HG03571 (cell line): ENCODE data around the gene TP53BP2.
"Not testable (repeated sequence)": the region's sequence is repeated elsewhere in the genome, so short reads cannot be mapped to it uniquely, and the experiment has no call there.

Experiments
- ATAC-seq: cut with Tn5 transposase; IDR thresholded peaks from one replicate; pipeline ENCODE4 v1.9.1; 2021; ENCODE audit not compliant: unreplicated experiment

TP53BP2 gene

DNA sequence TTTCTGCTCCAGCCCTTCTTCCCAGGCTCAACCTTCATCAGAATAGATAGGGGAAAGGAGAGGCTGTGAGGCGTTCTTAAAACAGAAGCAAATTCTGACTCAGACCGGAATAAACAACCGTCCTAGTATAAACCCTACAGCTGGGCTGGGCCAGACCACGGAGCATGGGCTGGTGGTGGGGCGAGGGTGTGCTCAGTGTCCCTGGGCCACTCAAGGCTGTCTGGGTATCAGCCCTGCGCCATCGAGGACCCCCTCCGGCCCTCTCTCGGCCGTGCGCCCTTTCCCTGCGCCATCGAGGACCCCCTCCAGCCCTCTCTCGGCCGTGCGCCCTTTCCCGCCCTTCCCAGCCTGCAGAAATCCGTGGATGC lies 97.4 kb downstream of the TP53BP2 start:
- ATAC-seq, result no peak

DNA sequence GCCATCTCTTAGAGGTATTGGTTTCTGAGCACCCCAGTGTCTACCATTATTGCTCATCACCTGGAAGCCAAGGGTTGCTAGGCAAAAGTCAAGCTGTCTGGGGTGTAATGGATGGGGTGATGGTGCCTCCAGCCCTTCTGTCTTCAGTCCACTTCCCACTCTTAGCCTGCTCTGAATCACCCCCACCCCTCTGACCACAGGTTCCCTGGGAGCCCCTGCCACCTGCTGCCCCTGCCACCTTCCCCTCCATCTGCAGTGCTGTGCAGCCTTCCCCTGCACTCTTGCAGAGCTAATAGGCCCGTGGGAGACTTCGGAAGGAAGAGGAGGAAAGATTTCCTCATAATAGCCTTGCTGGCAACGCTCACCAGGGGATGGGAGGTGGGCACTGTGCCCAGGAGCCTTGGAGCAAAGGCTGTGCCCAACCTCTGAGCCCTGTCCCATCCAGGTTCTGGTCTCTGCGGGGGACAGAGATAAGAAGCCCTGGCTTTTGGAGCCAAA lies 97.9 kb downstream of the TP53BP2 start:
- ATAC-seq, result no peak

DNA sequence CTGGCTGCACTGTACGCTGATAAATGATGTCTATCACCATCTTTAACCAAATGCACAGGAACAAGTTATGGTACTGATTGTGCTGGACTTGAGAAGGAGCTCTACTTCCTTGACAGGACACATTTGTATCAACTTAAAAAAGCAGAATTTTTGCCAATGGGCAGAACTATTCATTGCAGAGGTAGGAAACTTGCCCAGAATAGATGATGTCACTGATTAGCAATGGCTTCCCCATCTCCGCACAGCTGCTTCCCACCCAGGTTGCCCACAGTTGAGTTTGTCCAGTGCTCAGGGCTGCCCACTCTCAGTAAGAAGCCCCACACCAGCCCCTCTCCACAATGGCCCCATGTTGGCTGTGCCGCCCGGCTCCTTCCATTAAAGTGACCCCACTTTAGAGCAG lies 100.0 kb downstream of the TP53BP2 start:
- no peak for ATAC-seq

GRCh38 chr1:223742856-223743517 lies 102.8 kb downstream of the TP53BP2 start:
- ATAC-seq, result no peak

DNA sequence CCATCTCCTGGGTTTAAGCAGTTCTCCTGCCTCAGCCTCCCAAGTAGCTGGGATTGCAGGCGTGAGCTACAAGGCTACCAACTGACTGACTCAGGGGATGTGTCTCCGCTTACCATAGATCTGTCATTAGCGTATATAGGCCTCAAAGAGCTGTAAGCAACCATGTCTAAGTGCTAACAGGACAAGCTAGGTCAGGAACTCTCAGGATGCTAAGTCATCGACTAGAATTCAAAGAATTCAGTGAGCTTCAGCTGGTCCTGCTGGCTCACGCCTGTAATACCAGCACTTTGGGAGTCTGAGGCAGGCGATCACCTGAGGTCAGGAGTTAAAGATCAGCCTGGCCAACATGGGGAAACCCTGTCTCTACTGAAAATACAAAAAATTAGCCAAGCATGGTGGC lies 103.9 kb downstream of the TP53BP2 start:
- ATAC-seq, result no peak

DNA sequence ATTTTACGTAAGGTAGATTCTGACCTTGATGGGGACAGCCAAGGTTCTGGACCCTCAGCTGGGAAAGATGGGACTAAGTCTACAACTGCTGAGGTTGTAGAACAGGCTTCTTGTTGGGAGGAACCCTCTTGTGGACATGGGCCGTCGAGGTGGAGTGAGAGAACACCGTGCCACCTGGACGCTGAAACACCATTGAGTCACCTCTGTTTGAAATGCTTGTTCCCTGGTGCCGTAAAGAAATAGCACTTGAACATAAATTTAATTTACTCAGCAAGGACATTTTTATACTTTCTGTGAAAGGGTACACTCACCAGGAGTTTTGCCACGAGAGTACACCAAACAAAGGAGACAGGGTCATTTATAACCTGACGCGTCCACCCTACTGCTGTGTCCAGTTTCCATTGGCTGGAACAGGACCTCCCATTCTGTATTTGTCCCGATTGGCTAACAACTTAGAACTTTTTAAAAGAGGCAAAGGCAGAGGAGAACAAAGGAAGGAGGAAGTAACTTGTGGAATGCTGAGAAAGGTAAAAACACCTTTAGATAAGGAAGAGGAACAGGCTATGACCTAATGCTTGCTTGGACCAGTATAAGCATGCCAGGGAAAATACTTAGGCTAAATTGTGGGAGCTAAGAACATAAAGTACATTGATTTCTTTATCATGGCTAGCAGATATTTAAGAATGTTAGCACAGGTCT lies 105.6 kb downstream of the TP53BP2 start:
- ATAC-seq, result not testable (repeated sequence)

DNA sequence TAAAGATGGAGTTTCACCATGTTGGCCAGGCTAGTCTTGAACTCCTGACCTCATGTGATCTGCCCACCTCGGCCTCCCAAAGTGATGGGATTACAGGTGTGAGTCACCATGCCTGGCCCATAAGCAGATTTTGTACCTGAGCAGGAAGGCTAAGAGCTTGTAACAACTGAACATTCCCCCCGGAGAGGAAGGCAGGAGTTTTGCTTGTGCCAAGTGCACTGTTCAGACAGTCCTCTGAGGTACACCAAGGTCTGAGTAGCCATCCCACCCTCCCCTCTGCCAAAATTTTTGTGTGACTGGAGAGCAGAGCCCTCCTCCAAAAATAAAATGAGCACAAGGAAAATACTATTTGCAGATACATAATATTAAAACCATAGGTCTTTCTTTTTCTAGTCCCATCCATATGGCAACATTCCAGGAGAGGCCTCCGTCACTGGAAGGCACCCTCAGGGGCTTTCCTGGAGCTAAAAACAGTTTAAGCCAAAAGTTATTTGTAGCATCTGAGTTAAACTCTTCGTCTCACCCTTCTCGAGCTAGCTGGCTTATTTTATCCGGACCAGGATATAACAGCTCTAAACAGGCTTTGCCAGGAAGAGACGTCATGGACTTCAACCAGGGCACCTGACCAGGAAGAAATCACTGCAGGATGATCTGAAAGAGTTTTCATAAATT lies 106.2 kb downstream of the TP53BP2 start:
- no peak for ATAC-seq

DNA sequence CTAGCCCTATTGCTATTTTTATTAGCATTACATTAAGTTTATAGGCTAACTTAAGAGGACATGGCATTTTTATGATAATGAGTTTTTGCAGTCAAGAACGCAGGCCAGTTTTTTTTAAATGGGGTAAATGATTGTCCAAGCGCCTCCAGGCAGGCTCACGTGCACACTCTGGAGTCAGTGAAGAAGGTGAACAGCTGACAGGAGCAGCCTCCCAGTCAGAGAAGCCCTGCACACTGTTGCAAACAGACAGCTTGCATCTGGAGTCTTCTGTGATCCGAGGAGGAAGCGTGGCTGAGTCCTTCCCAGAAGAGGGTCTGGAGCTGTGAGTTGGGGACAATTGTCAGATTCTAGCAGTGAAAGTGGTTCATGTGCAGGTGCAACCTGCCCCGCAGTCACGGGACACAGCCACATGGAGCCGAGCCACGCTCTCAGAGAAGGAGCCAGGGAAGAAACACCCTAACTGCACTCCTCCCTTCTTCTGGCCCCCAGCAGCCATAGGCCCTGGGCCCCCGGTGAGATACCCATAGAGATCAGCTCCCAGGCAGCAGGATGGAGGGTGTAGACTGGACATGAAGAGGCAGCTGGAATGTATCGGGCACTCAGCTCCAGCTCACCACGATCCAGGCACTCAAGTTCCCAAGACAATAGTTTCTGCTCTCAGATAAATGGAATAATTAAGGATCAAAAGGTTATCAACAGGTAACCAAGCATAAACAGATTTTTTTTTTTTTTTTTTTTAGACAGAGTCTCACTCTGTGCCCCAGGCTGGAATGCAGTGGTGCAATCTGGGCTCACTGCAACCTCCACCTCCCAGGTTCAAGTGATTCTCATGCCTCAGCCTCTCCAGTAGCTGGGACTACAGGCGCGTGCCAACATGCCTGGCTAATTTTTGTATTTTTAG lies 107.0 kb downstream of the TP53BP2 start:
- ATAC-seq, result no peak

DNA sequence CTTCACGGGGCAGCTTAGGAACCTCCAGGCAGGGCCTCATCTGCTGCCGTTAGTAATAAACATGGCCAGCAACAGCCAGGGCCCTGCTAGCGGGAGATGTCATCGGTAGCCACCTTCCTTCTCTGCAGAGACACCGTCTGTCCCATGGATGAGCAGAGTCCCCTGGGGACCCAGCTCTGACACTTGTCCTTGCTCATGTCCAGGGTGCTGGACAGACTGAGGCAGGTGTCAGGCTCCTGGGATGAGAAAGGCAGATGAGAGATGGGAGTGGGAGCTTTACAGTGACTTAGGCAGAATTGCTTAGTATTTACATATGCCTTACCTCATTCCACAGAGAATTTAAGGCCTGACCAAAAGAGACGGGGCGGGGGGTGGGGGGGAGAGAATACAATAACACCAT lies 108.4 kb downstream of the TP53BP2 start:
- no peak for ATAC-seq

- not testable (repeated sequence) for ATAC-seq
These were observed 109.1 kb downstream of the TP53BP2 start for GRCh38 chr1:223736638-223737037.

DNA sequence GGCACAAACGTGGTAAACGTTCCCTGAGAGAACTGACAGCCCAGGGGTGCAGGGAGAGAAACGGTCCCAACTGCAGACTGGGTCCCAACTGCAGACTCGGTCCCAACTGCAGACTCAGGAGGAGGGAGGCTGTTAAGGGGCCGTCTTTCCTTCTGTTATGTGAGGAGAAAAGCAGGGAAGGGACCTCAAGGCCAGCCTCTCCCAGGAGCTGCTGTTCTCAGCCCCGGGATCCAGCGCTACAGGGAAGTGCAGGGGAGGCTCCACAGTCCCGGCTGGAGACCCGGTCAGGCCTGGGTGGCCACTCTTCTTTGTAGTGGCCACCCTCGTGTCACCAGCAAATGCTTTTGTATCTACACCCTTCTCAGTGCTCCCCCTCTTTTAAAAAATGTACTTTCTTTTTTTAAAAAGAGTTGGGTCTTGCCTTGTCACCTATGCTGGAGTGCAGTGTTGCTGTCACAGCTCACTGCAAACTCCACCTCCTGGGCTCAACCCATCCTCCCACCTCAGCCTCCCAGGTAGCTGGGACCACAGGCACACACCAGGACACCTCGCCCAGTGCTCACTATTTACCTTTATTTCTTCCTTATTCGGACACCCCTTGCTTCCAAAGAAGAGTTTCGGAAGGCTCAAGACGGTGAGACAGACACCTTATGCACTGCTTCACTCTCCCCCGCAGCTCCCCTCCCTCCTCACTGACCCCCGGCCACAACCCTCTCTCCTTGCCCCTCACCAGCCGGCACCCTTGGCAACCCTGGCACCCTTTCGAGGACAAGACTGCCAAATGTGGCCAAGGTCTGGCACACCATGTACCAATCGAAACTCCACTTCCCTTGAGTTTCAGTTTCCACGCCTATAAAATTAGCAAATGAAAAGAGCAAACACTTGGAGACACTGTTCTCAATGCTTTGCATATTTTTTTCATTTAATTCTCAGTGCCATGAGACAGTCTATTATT lies 111.6 kb downstream of the TP53BP2 start:
- no peak for ATAC-seq

GRCh38 chr1:223732993-223733798 lies 112.6 kb downstream of the TP53BP2 start:
- no peak for ATAC-seq

- ATAC-seq, result no peak
These were observed 114.5 kb downstream of the TP53BP2 start for GRCh38 chr1:223731133-223731770.

DNA sequence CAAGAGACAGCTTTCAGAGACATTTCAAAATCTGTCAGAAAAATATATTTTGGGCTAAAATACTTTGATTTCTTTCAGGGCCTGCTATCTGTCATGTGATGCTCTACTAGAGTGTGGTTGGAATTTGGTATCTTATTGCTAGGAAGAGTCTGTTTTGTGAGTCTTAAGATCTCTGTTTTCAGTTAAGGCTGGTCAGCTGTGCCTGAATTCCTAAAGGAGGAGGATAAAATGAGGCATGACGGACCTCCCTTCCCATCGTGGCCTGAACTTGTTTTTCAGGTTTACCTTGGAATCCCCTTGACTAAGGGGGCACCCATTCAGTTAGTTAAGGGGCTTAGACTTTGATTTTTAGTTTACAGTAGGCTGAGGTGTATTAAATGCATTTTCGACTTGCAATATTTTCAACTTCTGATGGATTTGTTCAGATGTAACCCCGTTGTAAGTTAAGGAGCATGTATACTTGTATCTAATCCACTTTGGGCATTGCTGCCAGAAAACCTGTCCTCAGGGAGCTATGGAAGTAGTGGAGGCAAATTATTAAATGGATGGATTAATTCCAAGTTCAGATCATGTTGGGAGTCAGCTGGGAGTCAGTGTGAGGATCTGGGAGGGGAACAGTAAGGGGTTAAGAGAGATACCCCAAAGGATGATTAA lies 115.1 kb downstream of the TP53BP2 start:
- no peak for ATAC-seq

- ATAC-seq, result no peak
These were observed 115.8 kb downstream of the TP53BP2 start for GRCh38 chr1:223729906-223730305.
